ENCODE data around the gene ARID1B.

DNA sequence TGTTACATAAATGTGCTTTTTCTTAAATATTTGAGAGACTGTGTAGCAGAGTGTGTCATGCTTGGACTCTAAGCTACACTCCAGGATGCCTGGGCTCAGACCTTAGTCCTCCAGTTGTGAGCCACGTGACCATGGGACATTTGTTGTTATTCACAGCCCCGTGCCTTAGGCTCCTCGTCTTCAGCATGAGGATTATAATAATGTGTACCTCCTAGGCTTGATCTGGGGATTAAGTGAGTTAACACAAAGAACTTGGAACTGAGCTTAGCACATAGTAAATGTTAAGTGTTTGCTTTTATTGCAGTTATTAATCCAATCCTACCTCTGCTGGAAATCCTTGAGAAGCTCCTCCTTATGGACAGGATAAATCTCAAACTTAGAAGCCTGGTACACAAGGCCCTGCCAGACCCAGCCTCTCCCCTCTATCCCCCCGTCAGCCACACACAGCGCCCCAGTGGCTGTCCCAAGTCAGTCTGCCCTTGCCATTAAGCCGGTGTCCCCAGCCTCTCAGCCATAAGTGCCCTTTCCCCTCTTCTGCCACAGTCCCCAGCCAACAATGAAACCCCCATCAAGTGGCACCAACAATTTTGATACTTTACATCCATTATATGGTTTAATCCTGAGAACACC lies 368.6 kb downstream of the ARID1B start:
- TF ChIP-seq, protein P1, sequence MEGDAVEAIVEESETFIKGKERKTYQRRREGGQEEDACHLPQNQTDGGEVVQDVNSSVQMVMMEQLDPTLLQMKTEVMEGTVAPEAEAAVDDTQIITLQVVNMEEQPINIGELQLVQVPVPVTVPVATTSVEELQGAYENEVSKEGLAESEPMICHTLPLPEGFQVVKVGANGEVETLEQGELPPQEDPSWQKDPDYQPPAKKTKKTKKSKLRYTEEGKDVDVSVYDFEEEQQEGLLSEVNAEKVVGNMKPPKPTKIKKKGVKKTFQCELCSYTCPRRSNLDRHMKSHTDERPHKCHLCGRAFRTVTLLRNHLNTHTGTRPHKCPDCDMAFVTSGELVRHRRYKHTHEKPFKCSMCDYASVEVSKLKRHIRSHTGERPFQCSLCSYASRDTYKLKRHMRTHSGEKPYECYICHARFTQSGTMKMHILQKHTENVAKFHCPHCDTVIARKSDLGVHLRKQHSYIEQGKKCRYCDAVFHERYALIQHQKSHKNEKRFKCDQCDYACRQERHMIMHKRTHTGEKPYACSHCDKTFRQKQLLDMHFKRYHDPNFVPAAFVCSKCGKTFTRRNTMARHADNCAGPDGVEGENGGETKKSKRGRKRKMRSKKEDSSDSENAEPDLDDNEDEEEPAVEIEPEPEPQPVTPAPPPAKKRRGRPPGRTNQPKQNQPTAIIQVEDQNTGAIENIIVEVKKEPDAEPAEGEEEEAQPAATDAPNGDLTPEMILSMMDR (IDR thresholded peaks at IDR 0.05; ENCODE audit: low read length): no peak
- TF ChIP-seq EZH2 (IDR thresholded peaks at IDR 0.05; ENCODE audit: borderline replicate concordance, low read length): no peak

Measured in OCI-LY1 (cell line).